Neural crest cell (in vitro differentiated cells): ENCODE data around the gene PSD4. TPM values are rescaled to one million over a fixed set of nuclear protein-coding genes. Genes with fewer than 3 reads are reported as not detected.

Experiments used
- DNase-seq: peaks from one replicate; pipeline ENCODE4 v3.0.0; 2021; ENCODE audit warnings: low read depth, mixed read lengths, low spot score
- H3K27ac Mint-ChIP-seq: one replicate; pipeline ENCODE4 v1.8.0; 2021; ENCODE audit warnings: mild to moderate bottlenecking, mixed read lengths; ENCODE audit not compliant: unreplicated experiment
- H3K27me3 Mint-ChIP-seq: 2 replicates; pipeline ENCODE4 v1.8.0; 2021; ENCODE audit warnings: low read depth, mild to moderate bottlenecking, mixed read lengths
- H3K36me3 Mint-ChIP-seq: 2 replicates; pipeline ENCODE4 v1.8.0; 2021; ENCODE audit warnings: low read depth, mild to moderate bottlenecking, mixed read lengths
- H3K4me1 Mint-ChIP-seq: 2 replicates; pipeline ENCODE4 v1.8.0; 2021; ENCODE audit warnings: mixed read lengths
- H3K4me3 Mint-ChIP-seq: one replicate; pipeline ENCODE4 v1.8.0; 2021; ENCODE audit warnings: mild to moderate bottlenecking, mixed read lengths
- H3K9me3 Mint-ChIP-seq: 2 replicates; pipeline ENCODE4 v1.8.0; 2021; ENCODE audit warnings: mixed read lengths
- CTCF ChIP-seq: fragments of 200-600 bp; sonication (generic); conservative IDR thresholded peaks from 2 replicates; pipeline ENCODE4 v1.5.0; 2021; ENCODE audit warnings: antibody characterized with exemption, mild to moderate bottlenecking
- total RNA-seq: library from RNA; stranded (reverse); gene quantifications from 2 replicates; pipeline ENCODE4 v1.2.1, GENCODE V29; 2021

The PSD4 gene
- total RNA-seq, 1 donor from 2014 or later = 2.9 TPM

- H3K4me3 Mint-ChIP-seq = no peak overlapping the region
These were observed 78.3 kb downstream of the PSD4 start for GRCh38 chr2:113252047-113252590.

GRCh38 chr2:113253453-113253852, 79.7 kb downstream of the PSD4 start:
- H3K36me3 Mint-ChIP-seq = no peaks in the 10 kb centered on the region
- peaks cover 31% of the 10 kb centered on the region for H3K27me3 Mint-ChIP-seq
- H3K9me3 Mint-ChIP-seq = no peaks in the 10 kb centered on the region
- no peak overlapping the region for H3K4me3 Mint-ChIP-seq
- DNase-seq = no peak
- no peaks in the 10 kb centered on the region for H3K4me1 Mint-ChIP-seq
- H3K27ac Mint-ChIP-seq = no peak overlapping the region
- no peak for TF ChIP-seq CTCF

More at GRCh38 chr2:113252047-113252590, 78.3 kb downstream of the PSD4 start:
- Mint-ChIP-seq H3K27ac (no peak overlapping the region), H3K27me3 (peaks cover 27% of the 10 kb centered on the region), H3K4me1 (no peaks in the 10 kb centered on the region), H3K9me3 (no peaks in the 10 kb centered on the region), H3K36me3 (no peaks in the 10 kb centered on the region)
- no peak for DNase-seq
- no peak for TF ChIP-seq CTCF

- no peak for DNase-seq
- peaks cover 31% of the 10 kb centered on the region for H3K27me3 Mint-ChIP-seq
- no peaks in the 10 kb centered on the region for H3K36me3 Mint-ChIP-seq
- H3K27ac Mint-ChIP-seq = no peak overlapping the region
- H3K4me1 Mint-ChIP-seq = peaks cover 4% of the 10 kb centered on the region
- TF ChIP-seq CTCF = no peak
- no peak overlapping the region for H3K4me3 Mint-ChIP-seq
- H3K9me3 Mint-ChIP-seq = no peaks in the 10 kb centered on the region
These were observed 81.6 kb downstream of the PSD4 start for GRCh38 chr2:113255140-113256070.

- no peak overlapping the region for H3K4me3 Mint-ChIP-seq
- H3K9me3 Mint-ChIP-seq = no peaks in the 10 kb centered on the region
- no peak for TF ChIP-seq CTCF
- DNase-seq = no peak
- H3K4me1 Mint-ChIP-seq = peaks cover 8% of the 10 kb centered on the region
- H3K36me3 Mint-ChIP-seq = no peaks in the 10 kb centered on the region
- no peak overlapping the region for H3K27ac Mint-ChIP-seq
- H3K27me3 Mint-ChIP-seq = peaks cover 34% of the 10 kb centered on the region
These were observed 83.9 kb downstream of the PSD4 start for GRCh38 chr2:113257516-113258264.

- Mint-ChIP-seq H3K27me3 (peaks cover 37% of the 10 kb centered on the region), H3K9me3 (no peaks in the 10 kb centered on the region), H3K4me3 (no peak overlapping the region), H3K4me1 (peaks cover 8% of the 10 kb centered on the region), H3K27ac (no peak overlapping the region), H3K36me3 (no peaks in the 10 kb centered on the region)
- no peak for TF ChIP-seq CTCF
- no peak for DNase-seq
These were observed 84.8 kb downstream of the PSD4 start for GRCh38 chr2:113258471-113259147.
